ENCODE results near the gene PRPF19. TPM values are rescaled to one million over a fixed set of nuclear protein-coding genes. Genes with fewer than 3 reads are reported as not detected.

PRPF19 gene
- total RNA-seq, 1 donor from 2014 or later = 94.9 TPM

DNA sequence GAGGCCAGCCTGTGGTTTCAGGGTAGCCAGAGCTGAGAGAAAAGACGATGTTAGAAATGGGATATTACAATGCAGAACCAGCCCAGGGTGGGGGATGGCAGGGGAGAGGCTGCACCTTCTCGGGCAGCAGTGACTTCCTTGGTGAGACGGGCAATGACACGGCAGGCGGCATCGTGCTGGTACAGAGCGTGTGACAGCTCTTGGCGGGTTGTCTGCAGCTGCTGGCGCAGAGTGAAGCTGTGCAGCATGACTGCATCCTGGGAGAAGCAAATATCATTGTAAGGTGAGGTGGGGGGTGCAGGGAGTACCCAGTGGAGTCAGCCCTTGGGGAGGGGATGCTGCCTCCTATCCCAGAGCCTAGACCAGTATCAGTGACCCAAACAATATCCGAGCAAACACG, 3.8 kb downstream of the PRPF19 start:
- no peak for ATAC-seq

DNA sequence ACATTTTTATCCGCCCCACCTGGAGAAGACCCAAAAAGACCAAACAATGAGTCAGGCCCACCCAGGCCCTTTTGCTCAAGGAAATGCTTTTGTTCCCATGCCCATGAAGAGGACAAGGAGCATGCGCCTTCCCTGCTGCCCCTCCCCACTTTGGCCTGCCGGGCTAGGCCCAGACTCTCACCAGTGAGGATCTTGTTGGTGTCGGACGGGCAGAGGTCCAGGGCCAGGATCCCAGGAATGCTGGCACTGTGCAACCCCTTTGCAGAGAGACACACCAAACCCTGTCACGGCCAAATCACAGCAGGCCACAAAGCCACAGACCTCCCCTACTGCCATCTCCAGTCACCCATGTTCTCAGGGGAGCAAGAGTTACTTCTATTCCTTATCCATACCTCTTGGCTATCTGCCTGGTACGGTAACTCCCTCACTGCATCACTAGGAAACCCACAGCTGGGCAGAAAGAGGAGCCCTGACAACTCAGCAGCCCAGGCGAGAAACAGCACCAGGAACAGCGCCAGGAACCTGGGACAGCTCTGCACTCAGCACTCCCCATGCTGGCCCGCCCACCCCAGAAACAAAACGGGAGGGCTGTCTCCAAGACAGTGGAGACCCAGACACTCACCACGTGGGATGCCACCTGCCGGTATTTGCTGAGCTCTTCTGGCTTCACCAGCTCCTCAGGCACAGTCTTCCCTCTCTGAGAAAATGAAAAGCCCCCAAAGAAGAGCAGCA, 5.5 kb downstream of the PRPF19 start:
- ATAC-seq = no peak

DNA sequence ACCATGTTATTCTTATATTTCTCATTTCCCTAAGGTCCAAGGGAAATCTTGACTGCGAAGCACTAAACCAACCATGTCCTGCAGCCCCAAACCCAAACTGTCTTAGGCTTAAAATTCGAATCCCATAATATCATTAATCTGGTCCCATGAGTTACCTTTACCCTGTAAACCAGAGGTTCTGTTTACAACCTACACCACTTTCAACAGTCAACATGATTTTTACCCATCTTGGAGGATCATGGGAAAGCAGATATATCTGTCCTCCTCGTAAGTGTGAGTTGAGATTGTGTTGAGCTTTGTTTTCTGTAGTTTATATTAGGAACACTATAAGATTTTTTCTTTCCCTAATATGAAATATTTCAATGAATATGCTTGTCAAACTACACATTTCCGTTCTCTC, 6.4 kb downstream of the PRPF19 start:
- no peak for ATAC-seq

DNA sequence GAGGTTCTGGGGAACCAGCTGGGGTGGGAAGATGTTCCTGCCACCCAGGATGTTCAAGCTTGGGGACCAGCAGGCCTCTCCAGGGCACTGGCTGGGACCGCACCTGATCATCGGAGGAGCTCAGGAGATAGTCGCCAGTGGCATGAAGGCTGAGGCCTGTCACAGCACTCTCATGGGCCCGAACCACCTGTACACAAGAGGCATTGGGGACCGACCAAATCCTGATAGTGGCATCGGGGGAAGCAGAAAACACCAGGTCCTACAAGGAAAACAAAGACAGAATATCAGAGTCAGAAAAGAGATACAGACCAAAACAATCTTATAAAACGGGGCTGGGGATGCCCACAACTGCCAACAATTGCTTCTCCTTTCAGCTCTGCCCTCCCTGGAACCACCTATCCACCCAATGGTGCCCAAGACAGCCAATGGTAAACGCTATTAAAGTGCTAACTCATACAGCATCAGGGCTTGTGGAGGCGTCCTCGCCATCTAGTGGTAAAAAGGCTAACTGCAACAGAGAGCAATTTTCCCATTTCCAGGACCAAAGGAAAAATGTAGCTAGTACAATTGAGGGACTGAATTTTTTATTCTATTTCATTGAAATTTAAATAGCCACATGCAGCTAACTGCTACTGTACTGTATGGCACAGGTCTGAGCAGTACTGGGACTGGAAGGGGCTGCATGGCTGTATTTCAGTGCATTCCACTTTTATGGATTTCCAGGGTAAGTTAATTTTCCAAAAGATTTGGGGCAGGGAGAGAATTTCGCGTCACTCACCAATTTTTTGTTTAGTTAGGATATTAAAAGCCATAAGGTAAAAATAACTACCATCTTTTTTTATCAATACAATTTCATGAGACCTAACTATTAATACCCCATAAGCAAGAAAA, 7.1 kb downstream of the PRPF19 start:
- ATAC-seq = peak; percentile 67

DNA sequence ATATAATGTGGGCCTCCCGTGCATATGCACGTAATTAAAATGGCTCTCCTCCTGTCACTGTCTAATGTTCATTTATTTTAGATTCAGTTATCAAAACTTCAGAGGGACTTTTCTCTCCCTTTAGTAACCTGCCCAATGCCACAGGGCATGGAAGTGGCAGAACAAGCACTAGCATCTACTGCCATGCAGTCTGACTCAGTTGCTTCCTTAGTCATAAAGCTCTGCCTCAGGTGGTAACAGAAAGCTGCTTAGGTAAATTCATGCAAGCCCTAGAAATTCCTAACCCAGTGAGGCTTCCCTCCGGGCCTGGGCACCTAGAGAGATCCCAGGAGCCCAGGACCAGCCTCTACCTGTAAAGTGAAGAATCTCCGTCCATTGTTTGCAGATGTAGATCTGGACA, 8.9 kb downstream of the PRPF19 start:
- ATAC-seq = peak; percentile 47

DNA sequence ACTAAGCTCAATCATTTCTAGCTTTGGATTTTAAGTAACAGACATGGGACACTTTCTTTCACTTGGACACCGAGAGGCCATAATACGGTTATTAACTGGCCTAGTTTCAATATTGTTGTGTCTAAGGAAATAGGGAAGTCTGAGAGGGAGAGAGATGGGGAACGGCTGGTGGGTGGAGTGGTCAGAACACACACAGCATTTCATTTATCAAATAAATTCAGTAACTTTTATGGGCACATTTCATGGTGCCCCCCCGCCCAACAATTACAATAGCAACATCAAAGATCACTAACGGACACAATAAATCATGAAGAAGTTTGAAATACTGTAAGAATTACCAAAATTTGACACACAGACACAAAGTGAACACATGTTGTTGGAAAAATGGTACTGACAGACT, 10.7 kb downstream of the PRPF19 start:
- ATAC-seq = no peak

DNA sequence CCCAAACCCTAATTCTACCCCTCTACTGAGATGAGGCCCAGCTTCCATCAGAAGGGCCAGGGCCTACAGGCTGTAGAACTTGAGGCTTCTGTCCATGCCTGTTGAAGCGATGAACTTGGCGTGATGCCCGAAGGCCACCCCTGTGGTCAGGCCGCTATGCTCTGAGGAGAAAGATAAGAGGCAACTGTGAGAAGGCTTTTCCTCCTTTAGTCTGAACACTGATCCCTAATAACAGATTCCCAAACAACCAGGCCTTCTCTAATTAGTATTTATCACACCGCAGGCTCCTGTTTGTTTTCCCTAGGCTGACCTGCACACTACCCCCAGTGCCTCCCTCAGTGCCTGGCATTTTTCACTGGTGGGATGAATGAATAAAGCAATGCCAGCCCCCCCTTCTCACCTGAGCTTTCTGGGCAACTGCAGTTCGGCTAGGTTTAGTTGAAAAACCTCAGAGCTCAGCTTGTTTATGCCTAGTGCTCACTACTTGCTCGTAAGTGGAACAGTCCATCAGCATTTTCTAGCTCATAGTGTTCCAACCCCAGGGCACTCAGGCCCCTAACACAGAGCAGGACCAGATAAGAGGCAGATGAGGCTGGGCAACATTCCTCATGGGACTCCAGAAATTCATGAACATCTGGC, 15.2 kb downstream of the PRPF19 start:
- no peak for ATAC-seq

DNA sequence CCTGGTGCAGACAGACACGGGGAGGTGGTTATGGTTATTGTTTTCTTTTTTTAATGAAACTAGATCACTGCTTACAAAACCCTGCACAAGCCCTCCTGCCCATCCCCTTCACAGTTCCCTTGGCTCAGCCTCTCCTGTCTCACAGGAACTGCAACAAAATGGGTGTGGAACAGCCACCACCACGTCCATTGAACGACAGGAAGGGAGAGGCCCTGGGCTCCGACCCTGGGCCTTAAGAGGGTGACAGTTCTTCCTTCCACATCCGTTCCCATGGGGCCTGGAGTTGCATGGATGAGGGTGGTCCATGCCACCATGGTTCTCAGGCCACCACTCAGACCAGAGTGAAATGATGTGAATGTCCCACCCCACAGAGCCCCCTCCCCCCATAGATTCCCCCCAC, 15.7 kb downstream of the PRPF19 start:
- no peak for ATAC-seq

DNA sequence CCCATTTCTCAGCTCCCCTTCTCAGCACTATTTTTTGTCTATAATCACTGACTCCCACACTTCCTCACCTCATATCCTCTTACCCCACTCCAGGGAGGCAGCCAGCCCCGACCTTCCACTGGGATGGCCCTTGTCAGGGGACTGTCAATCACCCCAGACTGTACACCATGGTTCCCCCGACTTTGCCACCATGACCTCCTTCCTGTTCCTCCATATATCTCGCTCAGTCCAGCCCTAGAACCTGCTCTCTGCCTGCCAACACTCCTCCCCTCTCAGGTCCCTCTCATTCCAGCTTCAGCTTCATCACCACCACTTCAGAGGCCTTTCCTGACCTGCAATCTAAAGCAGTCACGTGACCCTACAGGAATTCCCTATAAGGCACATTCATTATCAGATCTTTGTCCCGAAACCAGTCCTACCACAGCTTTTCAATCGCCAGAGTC, 16.5 kb downstream of the PRPF19 start:
- no peak for ATAC-seq

DNA sequence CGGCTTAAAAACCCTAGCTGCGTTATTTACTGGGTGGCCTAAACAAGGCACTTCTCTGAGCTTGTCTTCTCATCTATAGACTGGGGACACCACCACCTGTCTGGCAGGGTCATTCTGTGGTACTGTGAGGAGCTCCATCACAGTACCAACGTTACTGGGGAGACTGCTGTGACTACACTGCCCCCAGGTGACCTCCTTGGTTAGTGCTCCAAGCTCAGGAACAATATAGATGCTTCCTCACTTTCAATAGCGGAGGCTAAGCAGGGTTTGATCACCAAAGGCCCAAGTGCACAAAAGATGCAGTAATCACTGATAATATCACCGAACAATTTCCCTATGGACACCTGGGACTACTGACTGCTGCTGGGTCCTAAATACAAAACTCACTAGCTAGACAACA, 18.8 kb downstream of the PRPF19 start:
- ATAC-seq = peak; percentile 90

DNA sequence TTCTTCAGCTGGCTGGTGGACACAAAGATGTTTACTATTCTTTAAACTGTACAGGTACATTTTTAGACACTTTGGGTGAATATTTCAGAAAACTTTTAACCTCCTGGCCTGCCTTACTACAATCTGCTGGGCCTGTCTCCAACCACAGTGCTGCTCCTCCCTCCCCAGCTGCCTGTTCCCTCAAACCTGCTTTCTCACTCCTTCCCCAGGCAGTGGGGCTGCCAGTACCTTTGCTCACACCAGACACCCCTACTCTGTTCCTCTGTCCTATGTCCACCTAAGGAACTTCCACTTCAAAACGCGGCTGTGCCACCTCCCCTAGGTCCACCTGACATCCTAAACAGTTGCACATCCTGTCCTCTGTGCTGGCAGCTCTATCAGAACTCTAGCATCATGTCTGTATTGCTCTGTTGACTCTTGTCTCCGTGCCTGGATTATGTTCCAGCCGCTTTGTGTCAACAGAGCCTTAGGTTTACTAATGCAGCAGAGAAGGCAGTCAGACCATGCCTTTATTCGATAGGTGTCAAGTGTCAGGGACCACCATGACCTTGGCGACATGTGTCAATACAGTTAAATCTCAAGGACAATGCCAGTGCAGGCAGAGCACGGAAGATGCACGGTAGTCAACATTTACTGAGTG, 25.6 kb downstream of the PRPF19 start:
- ATAC-seq = no peak

DNA sequence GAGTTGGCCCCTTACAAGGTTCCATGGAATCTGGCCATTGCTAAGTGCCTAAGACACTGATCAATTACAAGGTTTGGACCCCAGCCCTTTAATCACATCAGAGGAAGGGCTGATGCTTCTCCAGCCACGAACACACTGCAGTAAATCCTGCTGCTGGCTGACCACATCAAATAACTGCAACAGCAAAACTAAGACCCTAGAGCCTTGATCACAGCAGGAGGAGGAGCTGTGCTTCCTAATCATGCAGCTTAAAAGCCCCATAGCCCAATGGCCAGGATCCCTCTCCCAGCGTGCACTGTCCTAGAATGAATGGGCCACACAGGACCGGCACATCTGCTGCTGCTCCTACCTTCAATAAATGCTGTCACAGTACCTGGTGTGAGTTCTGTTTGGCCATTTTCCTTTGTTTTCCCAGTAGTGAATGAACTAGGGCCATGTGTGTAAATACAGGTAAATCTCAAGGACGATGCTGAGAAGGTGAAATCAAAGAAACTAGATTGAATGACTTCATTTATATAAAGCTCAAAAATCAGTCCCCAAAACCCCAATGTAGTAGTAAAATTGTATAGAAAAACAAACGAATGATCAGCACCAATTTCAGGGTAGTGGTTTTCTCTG, 26.3 kb downstream of the PRPF19 start:
- no peak for ATAC-seq

DNA sequence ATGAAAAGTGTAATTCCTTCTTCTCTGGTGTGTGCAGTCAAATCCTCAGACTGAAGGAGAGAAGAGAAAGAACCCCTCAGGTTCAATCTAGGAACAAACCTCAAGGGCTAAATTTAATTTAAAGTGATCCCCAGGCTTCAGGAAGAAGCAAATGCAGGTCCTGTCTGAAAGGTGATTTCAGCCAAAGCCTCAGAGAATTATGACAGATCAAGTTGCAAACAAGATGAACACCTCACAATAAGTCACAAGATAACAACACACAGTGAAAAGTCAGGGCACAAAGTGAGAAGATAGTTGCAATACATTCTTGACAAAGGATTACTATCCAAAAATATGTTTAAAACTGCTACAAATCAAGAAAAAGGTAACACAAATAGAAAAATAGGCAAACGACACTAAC, 27.3 kb downstream of the PRPF19 start:
- no peak for ATAC-seq

DNA sequence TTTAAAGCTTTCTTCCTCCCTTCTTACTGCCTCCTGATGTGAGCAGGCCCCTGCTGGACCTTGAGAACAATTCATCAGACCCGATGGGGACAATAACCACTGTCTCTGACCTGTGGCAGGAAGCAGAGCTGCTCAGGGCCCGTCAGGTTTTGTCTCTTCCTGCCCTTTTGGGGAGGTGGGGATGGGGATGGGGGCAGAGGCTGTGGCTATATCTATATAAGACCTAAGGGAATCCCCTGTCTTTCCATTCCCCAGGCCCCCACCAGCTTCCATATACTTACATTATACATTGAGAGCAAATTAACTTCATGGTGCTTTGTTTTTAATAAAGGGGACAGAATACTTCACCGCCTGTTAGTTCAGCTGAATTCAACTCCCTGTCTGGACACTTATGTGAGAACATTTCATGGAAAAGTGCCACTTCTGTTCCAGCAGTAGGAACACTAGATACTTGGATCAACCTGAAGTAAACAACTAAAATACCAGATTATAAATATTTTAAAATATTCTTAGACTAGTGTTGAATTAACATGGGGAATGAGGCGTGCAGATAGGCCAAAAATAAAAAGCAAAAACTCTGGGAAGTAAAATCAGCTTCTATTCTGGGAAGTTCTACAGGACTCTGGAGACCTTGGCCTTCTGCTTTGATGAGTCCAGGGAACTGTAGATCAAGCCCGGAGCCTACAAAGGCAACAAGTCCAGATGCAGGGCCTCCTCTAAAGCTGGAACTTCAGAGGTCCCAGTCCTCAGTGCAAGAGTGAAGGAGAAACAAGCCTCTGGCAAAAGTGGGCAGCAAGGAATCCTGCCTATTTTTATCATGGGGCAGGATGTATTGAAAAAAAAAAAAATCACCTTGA, 27.9 kb downstream of the PRPF19 start:
- ATAC-seq = no peak

DNA sequence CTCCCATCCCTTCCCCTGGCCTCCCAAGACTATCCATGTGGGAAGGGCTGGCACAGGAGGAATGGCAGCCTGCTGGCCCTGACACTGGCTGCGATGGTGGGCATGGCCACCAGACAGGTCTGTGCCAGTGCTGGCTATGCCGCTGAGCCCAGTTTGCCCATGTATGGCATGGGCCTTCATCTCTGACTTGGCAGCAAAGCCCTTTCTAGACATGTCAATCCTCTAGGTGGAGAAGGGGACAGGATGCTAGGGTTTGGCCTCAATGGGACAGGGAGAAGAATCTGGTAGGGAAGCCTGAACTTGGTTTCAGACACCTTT, 30.3 kb downstream of the PRPF19 start:
- no peak for ATAC-seq

DNA sequence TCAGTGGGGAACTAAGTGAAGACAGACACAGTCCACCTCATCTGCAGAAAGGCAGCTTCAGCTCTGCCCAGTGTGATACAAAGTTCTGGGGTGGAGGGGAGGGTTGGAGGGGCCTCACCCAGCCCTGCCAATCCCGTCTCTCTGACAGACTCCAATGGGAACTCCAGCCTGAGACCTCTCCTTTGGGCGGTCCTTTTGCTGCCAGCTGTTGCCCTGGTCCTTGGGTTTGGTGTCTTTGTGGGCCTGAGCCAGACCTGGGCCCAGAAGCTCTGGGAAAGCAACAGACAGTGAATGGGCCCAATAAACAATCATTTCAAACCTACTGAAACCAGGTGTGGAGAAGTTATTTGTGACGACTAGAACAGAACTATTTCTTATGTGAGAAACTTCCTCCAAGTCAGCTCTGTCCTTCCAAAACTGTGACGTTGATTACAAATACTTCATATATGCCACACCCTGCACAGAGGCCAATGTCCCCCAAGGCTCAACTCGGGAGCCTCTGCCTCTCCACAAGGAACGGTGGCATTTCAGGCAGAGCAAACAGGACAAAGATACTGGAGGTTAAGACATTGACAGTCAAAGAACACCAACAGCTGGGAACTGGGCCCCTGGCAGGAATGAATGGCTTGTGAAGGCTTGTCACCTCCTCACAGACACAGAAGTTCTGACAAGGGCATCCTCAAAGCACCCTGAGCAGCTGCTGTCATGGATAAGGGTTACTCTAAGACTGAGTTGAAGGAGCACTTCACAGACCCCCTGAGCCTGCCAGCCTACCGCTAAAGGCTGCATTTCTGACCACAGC, 30.8 kb downstream of the PRPF19 start:
- no peak for ATAC-seq

DNA sequence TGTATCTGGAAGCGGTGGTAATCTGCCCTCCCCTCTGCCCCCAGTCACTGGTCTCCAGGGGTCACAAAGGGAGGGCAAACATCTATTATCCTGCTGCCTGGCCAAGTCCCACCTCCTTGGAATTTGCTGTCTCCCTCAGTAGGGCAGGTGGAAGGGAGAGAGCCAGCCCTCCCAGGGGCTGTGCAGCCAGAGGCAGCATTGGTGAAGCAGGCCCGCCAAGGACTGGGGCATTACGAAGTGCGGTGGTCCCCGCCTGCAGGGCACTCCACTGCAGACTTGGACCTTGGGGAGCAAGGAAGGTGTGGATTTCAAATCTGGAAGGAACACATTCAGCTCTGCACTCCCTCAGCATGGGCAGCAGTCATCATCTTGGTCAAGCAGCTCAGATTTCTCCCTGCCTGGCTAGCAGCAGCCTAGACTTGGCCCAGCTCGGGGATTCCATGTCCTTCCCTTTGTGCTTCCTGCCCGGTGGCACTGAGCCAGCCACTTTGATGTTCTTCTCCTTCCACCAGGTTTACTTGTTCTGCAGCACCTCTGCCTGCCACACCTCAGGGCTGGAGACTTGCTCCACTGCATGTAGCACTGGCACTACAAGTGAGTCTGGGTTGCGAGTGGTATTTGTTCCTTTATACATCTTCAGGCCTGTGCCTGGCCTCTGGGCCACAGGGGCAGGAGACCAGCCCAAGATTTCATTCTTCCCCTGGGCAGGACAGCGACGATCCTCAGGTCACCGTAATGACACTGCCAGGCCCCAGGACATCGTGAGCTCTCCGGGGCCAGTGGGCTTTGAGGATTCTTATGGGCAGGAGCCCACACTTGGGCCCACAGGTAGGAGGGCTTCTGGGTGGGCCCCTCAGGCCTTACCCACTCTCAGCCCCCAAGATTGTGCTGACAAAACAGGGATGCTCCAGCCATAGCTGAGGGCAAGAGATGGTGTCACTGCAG, 31.7 kb downstream of the PRPF19 start:
- ATAC-seq = no peak

DNA sequence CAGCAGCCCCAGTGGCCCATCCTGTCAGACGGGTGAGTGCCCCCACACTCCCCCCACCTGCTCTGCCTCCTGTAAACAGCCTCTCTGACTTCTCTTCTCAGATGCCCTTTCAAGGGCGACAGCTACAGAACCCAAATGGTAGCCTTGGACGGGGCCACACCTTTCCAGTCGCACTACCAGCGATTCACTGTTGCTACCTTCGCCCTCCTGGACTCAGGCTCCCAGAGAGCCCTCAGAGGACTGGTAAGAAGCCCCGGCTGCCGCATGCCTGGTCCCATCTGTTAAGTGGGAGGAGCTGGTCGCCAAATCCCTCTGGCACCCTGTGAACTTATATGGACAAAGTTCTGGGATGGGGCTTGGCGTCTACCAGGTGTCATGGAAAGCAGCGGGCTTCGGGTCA, 32.9 kb downstream of the PRPF19 start:
- no peak for ATAC-seq

DNA sequence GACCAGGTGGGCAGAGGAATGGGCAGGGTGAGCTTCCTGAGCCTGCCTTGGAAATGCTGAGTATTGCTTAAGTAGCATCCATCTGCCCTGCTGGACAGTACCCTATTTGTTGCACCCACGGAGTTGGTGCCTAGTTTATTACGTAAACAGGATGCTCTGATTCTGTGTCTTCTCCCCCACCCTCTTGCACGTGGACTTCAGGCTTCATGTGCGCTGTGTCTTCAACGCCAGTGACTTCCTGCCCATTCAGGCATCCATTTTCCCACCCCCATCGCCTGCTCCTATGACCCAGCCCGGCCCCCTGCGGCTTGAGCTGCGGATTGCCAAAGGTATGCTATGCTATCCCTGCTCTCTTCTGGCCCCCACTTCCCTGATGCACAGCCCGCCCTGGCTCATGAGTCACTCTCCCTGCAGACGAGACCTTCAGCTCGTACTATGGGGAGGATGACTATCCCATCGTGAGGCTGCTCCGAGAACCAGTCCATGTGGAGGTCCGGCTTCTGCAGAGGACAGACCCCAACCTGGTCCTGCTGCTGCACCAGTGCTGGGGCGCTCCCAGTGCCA, 33.3 kb downstream of the PRPF19 start:
- ATAC-seq = peak; percentile 14
